Measurements from ENCODE around the gene JAZF1. TPM values are rescaled to one million over a fixed set of nuclear protein-coding genes. Genes with fewer than 3 reads are reported as not detected.

Gene JAZF1
- total RNA-seq, 1 donor from 2014 or later = 2.5 TPM

DNA sequence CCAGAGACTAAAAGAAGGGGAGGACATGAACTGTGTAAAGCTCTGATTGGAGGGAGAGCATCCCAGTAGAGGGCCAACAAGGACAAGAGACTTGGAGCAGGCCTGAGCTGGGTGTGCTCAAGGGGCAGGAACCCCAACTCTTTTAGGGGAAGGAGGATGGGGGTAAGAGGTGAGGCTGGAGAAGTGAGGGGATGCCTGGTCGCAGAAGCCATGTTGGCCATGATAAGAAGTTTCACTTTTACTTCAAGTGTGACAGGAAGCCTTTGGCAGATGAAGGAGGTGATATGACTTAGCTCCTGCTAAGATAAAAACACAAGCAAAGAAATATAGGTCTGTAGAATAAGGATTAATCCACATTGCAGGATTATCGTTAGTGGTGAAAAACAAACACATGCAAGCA is 208.3 kb downstream of the JAZF1 start:
- intact Hi-C loops (cut with micrococcal nuclease) = loop anchor here (1.0 kb wide), 1 partner anchor 48 kb away; no protein-coding TSS in a partner anchor

DNA sequence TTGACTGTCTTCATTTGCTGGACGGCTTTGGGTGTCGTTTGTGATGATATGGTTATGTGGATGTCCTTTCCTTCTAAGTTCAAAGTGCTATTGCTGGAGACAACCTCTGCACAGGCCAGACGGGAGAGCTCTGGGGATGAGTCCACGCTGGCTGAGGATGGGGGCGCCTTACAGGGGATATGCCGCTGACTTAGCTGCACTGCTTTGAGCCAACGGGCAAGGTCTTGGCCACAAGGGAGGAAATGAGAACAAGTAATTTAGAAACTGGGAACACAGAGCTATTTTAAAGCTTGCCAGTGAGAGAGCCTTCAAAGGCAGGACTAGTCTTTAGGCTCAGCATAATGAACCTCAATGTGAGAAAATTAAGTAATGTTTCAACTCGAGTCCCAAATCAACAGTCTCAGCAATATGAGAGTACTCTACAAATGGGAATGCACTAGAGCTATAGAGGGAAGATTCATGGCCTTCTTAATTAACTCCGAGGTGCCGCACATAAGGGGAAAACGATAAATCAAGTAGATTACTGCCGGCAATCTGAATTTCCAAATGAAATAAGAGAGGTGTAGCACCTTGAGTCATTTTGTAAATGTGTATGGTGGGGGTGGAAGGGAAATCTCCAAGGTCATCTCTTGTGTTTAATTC is 209.3 kb downstream of the JAZF1 start:
- intact Hi-C loops (cut with micrococcal nuclease) = no loop called here

DNA sequence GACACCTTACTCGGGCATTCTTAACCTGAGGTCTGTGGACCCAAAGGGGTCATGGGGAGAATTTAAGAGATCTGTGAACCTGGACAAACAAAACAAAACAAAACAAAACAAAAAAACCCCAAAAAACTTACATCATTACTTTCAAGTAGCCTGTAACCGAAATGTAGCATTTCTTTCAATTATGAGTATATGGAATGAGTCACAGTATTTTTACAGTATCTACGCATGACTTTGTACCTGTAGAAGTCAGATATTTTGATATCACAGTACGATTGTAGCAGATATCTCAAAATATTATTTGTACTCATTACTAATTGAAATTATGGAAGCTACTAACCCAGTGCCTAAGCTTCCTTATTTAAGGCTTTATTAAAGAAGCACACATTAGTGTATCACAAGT is 210.2 kb downstream of the JAZF1 start:
- intact Hi-C loops (cut with micrococcal nuclease) = no loop called here

DNA sequence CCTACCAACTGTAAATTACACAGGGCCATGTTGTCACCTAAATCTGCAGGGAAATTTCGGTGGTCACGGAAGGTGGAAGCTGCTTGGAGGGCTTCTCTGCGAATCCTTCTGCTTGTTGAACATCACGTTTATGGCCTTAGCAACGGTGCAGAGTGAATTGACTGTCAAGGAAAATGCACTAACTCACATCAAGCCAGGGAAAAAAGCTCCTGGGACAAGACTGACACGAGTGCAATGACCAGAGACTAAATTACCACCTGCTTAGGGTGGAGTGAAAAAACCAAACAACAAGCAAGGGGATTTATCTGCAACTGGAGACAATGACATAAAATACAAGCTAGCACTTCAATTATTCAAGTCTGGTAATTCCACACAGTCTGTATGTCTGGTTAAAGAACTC is 211.2 kb downstream of the JAZF1 start:
- intact Hi-C loops (cut with micrococcal nuclease) = no loop called here

DNA sequence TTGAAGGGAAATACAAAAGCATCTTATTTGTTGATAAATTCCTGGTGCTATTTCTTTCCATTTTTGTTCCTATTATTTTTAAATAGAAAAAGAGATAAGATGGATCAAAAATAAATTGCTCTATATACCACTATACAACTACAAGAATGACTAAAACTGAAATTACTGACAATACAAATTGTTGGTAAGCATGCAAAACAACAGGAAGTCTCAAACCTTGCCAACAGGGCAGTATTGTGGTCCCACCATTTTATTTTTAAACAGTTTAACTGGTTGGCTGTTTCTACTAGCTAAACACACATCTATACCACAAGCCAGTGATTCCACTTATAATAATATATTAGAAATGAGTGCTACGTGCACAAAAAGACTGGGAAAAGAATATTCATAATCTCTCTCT is 213.0 kb downstream of the JAZF1 start:
- intact Hi-C loops (cut with micrococcal nuclease) = no loop called here

DNA sequence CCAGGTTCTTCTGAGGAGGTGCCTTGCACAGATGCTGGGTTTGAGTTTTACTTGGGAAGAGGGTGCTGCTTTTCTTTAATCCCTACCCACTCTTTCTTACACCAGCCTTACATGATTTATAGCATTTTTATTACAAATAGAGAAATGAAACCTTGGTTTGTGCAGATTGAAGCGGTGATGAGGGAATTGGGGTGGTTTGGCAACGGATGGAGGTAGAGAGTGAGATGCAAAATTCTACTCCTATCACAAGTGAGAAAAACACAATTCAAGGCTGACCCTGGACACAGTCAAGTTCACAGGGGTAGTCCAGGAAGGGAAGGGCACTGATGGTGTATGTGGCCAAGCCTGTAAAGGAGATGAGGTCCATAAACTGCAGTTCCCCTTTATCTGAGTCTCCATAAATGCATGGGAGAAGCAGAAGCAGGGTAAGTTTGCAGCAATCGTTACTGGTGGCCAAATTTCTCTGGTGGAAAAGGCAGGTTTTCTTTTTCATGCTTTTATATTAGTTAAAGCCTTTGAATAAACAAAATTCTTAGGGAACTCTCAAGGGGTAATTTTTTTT is 214.3 kb downstream of the JAZF1 start:
- intact Hi-C loops (cut with micrococcal nuclease) = no loop called here

DNA sequence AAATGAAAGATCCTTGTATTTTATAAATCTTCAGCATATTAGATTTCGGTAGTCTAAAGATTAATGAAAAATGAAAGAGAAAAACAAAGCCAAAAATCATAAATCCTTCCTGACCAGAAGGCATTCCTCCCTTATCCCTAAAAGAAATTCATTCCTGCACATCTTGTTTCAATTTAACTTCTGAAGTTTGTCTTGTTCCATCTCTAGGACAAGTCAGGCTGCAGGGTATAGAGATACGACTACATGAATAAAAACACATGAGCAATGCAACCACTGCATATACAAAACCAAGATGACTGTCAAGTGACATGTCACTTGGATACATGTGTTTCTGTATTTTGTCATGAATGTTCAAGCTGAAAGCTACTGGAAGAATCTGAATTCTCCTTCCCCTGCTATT is 214.9 kb downstream of the JAZF1 start:
- intact Hi-C loops (cut with micrococcal nuclease) = no loop called here

DNA sequence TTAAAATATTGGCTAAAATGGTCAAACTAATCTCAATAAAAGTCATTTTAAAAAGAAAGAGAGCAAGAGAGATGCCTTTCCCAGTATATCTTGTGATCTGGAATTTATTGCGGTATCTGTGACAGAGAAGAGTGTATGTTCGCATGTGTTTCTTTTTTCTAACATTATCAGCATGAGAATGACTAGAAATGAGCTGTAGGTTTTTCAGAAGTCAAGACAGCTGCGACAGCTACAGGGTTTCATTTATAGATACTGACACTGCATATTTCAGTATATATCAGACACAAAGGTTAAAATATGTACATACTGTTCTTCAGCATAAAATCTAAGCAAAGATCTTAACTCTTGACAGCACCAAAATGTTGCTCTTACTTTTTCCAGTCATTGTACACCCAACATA is 215.8 kb downstream of the JAZF1 start:
- intact Hi-C loops (cut with micrococcal nuclease) = no loop called here

DNA sequence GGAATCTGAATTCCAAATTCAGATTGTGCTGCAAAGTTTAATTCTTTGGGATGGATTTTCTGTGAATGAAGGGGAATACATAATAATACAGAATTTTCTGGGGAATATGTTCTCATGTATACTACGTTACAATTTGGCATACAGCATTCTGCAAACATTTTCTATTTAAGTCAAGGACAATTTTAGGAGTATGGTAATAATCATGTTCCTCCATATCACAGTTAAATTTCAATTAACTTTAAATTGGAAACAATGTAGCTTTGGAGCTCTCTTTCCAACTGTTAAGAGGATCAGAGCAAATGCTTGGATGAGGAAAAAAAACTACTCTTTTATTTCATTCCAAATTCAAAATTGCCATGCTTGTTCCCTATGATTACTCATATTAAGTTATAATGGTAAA is 217.5 kb downstream of the JAZF1 start:
- intact Hi-C loops (cut with micrococcal nuclease) = no loop called here

DNA sequence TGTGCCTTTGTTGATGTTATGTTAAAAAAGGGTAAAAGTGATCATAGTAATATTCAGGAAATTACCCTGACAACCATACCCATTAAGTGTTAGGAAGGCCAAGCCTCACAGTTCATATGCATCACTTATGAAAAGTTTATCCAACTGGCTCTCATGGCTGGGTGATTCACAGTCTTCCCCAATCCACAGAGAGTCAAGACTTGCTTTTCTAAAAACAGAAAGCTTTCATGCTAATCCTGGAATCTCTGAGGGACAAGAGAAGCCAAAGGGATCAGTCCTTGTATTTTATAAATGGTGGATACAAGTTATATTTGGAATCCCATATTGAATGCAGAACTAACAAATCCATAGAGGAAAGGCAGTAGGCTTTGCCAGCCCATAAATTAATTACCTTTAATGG is 218.3 kb downstream of the JAZF1 start:
- intact Hi-C loops (cut with micrococcal nuclease) = no loop called here

DNA sequence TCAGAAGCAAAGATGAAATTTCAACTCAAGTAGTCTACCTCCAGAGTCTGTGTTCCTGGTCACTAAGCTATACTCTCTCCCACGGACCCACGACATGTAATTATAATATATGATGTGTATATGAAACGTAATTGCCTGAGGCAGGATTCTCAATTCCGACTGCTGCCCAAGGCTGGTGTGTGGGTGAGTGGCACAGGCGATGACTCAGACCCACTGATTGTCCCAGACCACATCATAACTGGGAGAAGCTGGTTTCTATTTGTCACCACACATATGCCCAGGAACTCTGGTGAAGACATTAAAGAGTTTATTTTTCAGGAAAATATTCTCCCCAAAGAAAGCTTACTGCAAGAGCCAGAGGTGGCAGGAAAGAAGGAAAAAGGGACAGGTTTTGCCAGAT is 219.3 kb downstream of the JAZF1 start:
- intact Hi-C loops (cut with micrococcal nuclease) = no loop called here

DNA sequence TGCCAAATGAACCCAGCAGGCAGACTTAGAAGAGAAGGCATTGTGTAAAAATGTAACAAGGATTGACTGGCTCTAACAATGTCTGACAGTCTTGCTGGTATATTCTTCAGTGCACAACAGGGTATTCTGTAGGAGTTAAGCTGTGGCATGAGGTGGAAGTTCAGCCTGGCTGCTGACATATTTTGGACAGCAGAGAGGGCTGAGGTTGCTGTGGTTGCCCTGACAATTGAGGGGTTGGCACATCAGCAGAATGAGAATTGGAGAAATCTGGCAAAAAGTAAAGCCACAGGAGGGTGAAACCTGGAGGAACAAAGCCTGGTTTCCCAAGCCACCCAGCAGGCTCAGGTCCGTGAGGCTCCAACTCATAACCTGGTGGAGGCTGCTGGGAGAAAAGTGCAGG is 220.2 kb downstream of the JAZF1 start:
- intact Hi-C loops (cut with micrococcal nuclease) = no loop called here

DNA sequence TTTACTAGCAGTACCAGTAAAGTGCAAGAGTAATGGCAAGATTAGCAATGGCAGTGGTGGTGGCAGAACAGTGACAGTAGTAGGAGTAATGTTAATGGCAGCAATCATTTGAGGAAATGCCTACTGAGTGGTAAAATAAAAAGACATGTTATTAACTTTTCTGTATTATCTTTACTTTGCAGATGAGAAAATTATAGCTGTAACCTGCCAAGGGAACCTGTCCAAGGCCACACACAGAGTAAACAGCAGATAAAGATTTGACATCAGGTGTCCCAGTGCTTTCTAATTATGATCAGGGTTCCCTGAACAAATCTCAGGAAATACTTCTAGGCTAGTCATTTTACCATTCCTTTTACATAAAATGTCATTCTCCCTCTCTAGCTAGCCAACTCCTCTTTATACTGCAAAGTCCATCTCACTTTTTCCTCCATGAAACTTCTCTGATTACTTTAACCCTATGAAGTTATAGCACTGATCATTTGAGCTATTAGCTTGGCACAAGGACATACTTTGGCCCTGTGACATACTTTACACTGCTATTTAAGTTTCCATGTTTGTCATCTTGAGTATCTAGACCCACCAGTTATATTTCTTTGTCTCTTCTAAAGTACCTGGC is 221.6 kb downstream of the JAZF1 start:
- intact Hi-C loops (cut with micrococcal nuclease) = no loop called here

DNA sequence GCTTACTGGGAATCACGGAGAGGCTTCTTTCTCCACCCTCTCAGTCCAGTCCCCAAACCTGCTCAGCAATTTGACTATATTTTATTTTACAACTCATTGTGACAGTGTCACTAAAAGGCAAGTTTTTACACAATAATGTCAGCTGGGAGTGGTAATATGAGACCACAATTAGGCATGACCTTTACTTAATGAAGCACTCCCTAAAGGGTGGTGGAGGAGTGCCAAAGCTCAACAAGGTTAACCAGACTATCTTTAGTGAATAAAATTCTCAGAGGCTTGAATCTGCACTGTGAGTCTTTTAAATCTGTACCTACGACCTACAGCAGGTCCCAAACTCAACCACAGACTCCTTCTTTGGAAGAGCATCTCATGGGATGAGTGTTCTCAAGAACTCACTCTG is 225.0 kb downstream of the JAZF1 start:
- intact Hi-C loops (cut with micrococcal nuclease) = no loop called here

DNA sequence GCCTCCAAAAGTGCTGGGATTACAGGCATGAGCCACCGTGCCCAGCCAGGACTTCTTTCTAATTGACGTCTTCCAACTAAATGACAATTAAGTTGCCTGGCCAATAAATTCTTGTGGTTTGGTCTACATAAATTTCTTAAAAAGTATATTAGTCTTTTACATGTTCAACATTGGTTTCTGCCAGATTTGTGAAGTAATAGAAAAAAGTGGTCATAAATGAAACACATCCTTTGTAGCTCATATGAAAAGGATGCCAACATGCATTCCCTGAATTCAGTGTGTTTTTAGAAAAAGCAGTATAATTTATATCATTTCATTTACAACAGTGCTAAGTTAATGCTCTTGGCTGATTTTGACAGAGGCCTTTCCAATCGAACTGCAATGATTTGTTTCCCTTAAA is 225.6 kb downstream of the JAZF1 start:
- intact Hi-C loops (cut with micrococcal nuclease) = no loop called here

DNA sequence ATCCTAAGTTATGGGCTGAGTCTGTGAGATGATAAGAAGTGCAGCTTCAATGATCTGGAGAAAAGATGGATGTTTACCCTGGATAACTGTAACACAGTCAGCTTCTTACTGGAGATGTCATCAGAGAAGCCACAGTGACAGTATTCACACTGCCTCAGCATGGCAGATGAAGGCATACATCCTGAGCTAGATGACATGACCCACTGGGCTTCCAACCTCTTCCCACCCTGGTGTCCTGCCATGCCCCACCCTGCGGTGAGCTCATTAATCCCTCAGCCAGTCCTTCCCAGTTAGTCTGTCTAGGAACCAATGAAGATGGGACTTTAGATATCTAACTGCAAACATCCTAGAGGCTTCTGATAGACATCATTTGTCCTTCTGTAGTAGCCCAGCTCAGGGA is 226.8 kb downstream of the JAZF1 start:
- intact Hi-C loops (cut with micrococcal nuclease) = no loop called here

DNA sequence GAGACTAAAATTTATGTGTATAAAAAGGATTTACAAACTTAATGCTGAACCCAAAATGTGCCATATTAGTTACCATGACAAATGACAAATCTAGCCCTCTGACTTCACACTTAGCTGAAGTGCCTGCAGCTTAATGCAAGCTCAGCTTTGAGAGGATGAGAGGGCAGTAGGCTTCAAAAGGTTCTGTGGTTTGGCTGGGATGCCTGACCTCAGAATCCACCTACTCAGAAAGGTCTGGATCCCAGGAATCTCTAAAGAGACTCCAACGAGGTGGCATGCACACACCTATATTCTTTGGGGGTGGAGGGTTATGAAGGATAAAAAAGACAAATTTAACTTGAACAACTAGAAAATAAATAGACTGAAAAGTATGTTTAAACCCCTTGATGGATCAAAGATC is 227.2 kb downstream of the JAZF1 start:
- intact Hi-C loops (cut with micrococcal nuclease) = no loop called here

DNA sequence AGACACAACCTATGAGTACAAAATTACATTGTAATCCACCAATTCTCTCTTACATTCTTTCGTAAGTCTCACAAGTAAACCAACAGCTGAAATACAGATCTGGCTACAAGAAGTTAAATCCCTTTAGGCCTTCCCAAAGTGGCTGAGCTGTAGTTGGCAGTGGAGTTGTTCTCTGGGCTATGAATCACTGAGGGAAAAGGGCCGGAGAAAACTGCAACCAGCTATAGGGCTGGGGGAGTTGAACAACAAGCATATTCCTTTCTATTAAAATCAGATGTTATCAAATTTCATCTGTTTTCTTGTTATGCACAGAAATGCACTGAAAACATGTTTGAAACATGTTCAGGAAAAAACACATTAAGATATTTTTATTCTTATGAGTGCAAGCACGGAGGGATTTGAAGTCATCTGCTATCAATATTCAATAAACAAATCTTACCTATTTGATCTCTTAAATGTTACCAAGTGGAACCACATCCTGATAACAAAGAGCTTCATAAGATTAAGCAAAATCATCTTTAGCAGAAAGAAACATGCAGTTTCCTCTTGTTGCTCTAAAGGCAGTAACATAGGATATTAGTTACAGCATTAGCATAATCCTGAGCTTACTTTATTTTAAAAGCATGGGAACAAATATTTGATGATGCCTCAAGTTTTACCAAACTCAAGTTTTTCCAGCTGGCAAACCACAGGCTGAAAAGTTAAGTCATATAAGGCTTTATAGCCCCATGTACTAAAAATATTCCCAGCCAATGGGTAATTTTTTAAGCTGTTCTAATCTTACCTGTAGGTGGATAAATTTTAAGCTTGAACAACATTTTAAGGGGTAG is 227.9 kb downstream of the JAZF1 start:
- intact Hi-C loops (cut with micrococcal nuclease) = no loop called here

DNA sequence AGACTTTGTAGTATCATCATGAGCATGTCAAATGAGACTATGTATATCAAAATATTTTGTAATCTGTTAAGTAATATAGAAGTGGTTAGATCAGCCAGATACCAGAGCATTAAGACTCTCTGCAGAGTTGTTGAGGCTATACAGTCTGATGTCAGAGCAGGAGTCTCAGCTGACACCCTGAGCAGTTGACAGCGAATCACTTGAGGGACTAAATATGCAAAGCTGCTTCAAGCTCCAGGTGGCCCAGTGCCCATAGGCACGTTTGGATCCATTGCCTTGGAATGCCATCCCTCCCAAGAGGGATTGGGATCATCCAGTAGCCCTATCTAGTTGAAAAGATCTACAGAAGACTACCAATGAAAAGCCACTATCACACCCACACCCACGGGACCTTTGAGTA is 230.5 kb downstream of the JAZF1 start:
- intact Hi-C loops (cut with micrococcal nuclease) = no loop called here

DNA sequence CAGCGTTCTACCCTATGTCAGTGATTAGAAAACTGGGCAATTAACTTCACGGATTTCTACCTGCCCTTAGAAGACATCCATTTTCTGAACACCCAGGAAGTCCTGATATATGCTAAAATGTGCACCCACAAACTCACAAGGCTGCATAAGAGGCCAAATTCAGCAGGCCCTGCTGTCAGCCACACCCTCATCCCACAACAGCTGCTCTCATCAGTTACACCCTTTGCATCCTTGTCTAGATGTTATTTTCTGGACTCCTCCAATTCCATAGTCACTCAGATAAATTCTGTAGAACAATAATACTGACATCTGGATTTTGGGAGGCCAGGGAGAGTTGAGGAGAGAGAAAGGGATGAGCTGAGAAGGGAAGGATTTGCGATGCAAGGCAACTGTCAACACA is 231.7 kb downstream of the JAZF1 start:
- intact Hi-C loops (cut with micrococcal nuclease) = no loop called here

DNA sequence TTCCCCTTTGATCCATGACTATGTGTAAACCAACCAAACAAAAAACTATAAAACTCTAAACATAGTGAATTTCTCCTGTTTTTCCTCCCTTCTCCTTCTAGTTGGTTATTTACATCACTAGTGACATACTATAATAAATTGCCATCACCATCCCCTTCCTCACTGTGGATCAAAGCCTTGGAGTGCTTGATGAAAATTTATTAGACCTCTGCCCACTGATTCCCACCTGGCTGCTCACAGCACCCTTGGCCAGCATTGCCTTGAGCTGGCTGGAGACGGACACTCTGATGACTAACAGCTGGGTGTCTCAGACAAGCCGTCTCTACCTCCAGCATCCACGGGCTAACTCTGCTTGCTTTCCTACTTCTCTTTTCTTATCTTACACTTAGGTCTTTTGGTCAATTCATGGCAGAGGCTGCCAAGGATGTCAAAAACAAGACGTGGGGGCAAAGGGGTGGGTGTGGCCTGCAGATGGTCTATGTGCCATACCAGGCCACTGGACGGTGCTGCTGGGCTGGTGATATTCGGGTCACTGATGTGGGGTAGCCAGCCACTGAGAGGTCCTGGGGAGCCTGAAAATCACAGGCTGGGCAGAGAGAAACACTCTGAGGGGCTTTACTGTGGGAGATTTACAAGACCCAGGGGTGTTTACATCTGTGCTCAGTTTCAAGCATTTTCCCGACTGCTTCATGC is 232.9 kb downstream of the JAZF1 start:
- intact Hi-C loops (cut with micrococcal nuclease) = no loop called here

DNA sequence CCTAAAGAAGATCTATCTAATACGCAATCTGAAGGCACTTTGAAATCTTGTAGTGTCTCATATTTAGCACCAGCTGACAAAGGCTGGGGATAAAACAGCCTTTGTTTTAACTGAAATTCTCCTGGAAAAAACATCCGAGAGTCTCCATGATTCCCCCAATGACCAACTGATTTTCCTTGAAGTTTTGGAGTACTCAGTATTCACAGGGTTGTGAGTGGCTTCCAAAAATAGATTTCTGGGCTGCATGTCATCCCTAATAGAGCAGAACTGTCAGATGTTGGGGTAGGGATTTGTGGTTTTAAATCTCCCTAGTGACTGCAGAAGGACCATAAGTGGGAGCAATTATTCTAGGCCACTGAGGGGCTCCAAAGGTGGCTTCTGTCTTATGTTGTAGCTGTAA is 234.2 kb downstream of the JAZF1 start:
- intact Hi-C loops (cut with micrococcal nuclease) = no loop called here
